Measurements from ENCODE around the gene GLB1L2.

DNA sequence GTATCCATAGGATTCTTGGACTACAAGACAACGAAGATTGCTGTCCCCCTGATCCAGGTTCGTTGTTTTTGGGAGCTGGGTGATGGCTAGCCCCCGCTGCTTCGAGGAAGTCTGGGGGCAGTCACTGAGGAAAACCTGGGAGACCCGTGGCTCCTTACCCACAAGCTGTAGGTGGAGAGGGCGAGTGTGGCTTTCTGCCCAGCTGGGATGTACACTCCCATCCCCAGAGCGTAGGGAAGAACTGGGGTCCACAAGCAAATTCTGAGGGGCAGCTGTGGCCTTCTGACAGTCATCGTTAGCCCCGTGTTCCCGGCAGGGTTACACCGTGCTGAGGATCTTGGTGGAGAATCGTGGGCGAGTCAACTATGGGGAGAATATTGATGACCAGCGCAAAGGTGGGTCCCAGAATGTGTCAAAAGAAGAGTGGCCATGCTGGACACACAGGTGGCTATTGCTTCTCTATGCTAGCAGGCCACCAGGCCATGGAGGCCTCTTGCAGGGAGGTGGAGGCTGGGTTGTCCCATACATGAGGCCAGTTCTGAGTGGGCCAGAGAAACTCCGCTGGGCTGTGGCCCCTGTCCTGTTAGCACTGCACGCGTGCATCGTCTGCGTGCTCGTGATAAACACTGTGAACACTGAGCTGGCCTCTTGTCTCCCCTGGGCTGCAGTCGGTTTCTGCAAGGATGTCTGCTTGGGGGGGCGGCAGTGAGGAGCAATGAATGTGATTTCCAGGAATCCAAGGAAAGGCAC is 39.8 kb downstream of the GLB1L2 start:
- TF ChIP-seq, protein P1, sequence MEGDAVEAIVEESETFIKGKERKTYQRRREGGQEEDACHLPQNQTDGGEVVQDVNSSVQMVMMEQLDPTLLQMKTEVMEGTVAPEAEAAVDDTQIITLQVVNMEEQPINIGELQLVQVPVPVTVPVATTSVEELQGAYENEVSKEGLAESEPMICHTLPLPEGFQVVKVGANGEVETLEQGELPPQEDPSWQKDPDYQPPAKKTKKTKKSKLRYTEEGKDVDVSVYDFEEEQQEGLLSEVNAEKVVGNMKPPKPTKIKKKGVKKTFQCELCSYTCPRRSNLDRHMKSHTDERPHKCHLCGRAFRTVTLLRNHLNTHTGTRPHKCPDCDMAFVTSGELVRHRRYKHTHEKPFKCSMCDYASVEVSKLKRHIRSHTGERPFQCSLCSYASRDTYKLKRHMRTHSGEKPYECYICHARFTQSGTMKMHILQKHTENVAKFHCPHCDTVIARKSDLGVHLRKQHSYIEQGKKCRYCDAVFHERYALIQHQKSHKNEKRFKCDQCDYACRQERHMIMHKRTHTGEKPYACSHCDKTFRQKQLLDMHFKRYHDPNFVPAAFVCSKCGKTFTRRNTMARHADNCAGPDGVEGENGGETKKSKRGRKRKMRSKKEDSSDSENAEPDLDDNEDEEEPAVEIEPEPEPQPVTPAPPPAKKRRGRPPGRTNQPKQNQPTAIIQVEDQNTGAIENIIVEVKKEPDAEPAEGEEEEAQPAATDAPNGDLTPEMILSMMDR (IDR thresholded peaks at IDR 0.05; ENCODE audit: low read depth, low read length): no peak
- TF ChIP-seq, protein P2, sequence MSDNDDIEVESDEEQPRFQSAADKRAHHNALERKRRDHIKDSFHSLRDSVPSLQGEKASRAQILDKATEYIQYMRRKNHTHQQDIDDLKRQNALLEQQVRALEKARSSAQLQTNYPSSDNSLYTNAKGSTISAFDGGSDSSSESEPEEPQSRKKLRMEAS (IDR thresholded peaks at IDR 0.05; ENCODE audit: low read depth, low read length): no peak

Measured in NB4 (cell line).